Neural progenitor cell (in vitro differentiated cells): ENCODE measurements around the gene KCNN2. TPM values are rescaled to one million over a fixed set of nuclear protein-coding genes. Genes with fewer than 3 reads are reported as not detected.

ENCODE experiments used
- DNase-seq: peaks from one replicate; pipeline ENCODE4 v3.0.0-alpha.2; 2016; ENCODE audit warnings: low spot score
- H2AFZ ChIP-seq: fragments of 200-600 bp; sonication (generic); replicated peaks from 2 replicates; pipeline ENCODE4 v1.6.1; 2016; ENCODE audit warnings: antibody characterized with exemption
- H3F3A ChIP-seq: fragments of 200-600 bp; sonication (generic); 2 replicates; pipeline ENCODE4 v1.6.1; 2016; ENCODE audit warnings: antibody characterized with exemption, low read depth
- H3K27ac ChIP-seq: fragments of 200-600 bp; sonication (generic); 2 replicates; pipeline ENCODE4 v1.5.1; 2016; ENCODE audit warnings: mild to moderate bottlenecking
- H3K27me3 ChIP-seq: fragments of 200-600 bp; sonication (generic); 2 replicates; pipeline ENCODE4 v1.6.1; 2016; ENCODE audit warnings: mild to moderate bottlenecking, moderate library complexity
- H3K36me3 ChIP-seq: fragments of 200-600 bp; sonication (generic); 2 replicates; pipeline ENCODE4 v1.5.1; 2016
- H3K4me1 ChIP-seq: fragments of 200-600 bp; sonication (generic); 2 replicates; pipeline ENCODE4 v1.6.1; 2016; ENCODE audit warnings: mixed run types
- H3K4me2 ChIP-seq: fragments of 200-600 bp; sonication (generic); 2 replicates; pipeline ENCODE4 v1.6.1; 2016
- H3K4me3 ChIP-seq: fragments of 200-600 bp; sonication (generic); 2 replicates; pipeline ENCODE4 v1.5.1; 2016
- H3K79me2 ChIP-seq: fragments of 200-600 bp; sonication (generic); 2 replicates; pipeline ENCODE4 v1.6.1; 2016; ENCODE audit warnings: low read depth
- H3K9ac ChIP-seq: fragments of 200-600 bp; sonication (generic); 2 replicates; pipeline ENCODE4 v1.6.1; 2016
- H3K9me3 ChIP-seq: fragments of 200-600 bp; sonication (generic); 2 replicates; pipeline ENCODE4 v1.5.1; 2016; ENCODE audit warnings: low read depth
- H4K20me1 ChIP-seq: fragments of 200-600 bp; sonication (generic); 2 replicates; pipeline ENCODE4 v1.6.1; 2016; ENCODE audit warnings: low read depth
- H3K27ac Mint-ChIP-seq: 3 replicates; pipeline ENCODE4 v1.8.0; 2021; ENCODE audit warnings: mixed read lengths
- H3K27me3 Mint-ChIP-seq: 2 replicates; pipeline ENCODE4 v1.8.0; 2022; ENCODE audit warnings: low read depth, mild to moderate bottlenecking, inconsistent platforms, moderate library complexity, mixed read lengths; ENCODE audit not compliant: insufficient read depth
- H3K36me3 Mint-ChIP-seq: 3 replicates; pipeline ENCODE4 v1.8.0; 2021; ENCODE audit warnings: mixed read lengths
- H3K4me1 Mint-ChIP-seq: 3 replicates; pipeline ENCODE4 v1.8.0; 2021; ENCODE audit warnings: mixed read lengths
- H3K4me3 Mint-ChIP-seq: 3 replicates; pipeline ENCODE4 v1.8.0; 2021; ENCODE audit warnings: mild to moderate bottlenecking, moderate library complexity, mixed read lengths
- H3K9me3 Mint-ChIP-seq: 3 replicates; pipeline ENCODE4 v1.8.0; 2020; ENCODE audit warnings: mixed read lengths
- CTCF ChIP-seq: fragments of 200-600 bp; sonication (generic); IDR thresholded peaks from 2 replicates; pipeline ENCODE4 v1.5.1; 2017; ENCODE audit warnings: antibody characterized with exemption, mild to moderate bottlenecking
- EZH2 ChIP-seq: fragments of 200-600 bp; sonication (generic); IDR thresholded peaks from 2 replicates; pipeline ENCODE4 v1.6.1; 2017; ENCODE audit warnings: antibody characterized with exemption, mild to moderate bottlenecking, moderate library complexity
- EZH2phosphoT487 ChIP-seq: fragments of 200-600 bp; sonication (generic); IDR thresholded peaks from 2 replicates; pipeline ENCODE4 v1.6.1; 2017; ENCODE audit warnings: antibody characterized with exemption
- total RNA-seq: library from RNA; depleted of rRNA; stranded (reverse); fragments of >200 nt; gene quantifications from 2 replicates; pipeline ENCODE4 v1.2.3, GENCODE V29; 2015; ENCODE audit warnings: low replicate concordance

Gene KCNN2
- total RNA-seq, 1 donor from 2014 or later: 5.2 TPM

GRCh38 chr5:114448481-114448880 lies 86.6 kb downstream of the KCNN2 start:
- H3K79me2 ChIP-seq: peaks cover 73% of the 10 kb centered on the region
- Mint-ChIP-seq H3K36me3 (no peaks in the 10 kb centered on the region), H3K9me3 (no peaks in the 10 kb centered on the region), H3K27ac (no peak overlapping the region), H3K4me3 (no peak overlapping the region), H3K4me1 (peaks cover 17% of the 10 kb centered on the region), H3K27me3 (no peaks in the 10 kb centered on the region)
- no peaks in the 10 kb centered on the region for H3K36me3 ChIP-seq
- H3K9me3 ChIP-seq: no peaks in the 10 kb centered on the region
- peaks cover 4% of the 10 kb centered on the region for H3F3A ChIP-seq
- peaks cover 8% of the 10 kb centered on the region for H4K20me1 ChIP-seq
- H3K4me3 ChIP-seq: no peak overlapping the region
- H3K4me2 ChIP-seq: no peak overlapping the region
- H3K27ac ChIP-seq: no peak overlapping the region
- no peak overlapping the region for H3K9ac ChIP-seq
- DNase-seq: no peak
- H3K4me1 ChIP-seq: peaks cover 17% of the 10 kb centered on the region
- H3K27me3 ChIP-seq: no peaks in the 10 kb centered on the region
- TF ChIP-seq EZH2 (no peak), EZH2phosphoT487 (no peak), CTCF (no peak)
- H2AFZ ChIP-seq: no peak overlapping the region

GRCh38 chr5:114449860-114450421 lies 88.1 kb downstream of the KCNN2 start:
- H3K4me2 ChIP-seq: peak overlapping the region; percentile 1

GRCh38 chr5:114450437-114450836 lies 88.6 kb downstream of the KCNN2 start:
- Histone ChIP-seq H3K4me2 (peak overlapping the region; percentile 1), H3F3A (peaks cover 4% of the 10 kb centered on the region), H2AFZ (no peak overlapping the region), H3K9me3 (no peaks in the 10 kb centered on the region), H4K20me1 (peaks cover 8% of the 10 kb centered on the region), H3K36me3 (no peaks in the 10 kb centered on the region), H3K27me3 (no peaks in the 10 kb centered on the region), H3K4me1 (peaks cover 17% of the 10 kb centered on the region), H3K27ac (no peak overlapping the region), H3K79me2 (peaks cover 65% of the 10 kb centered on the region), H3K4me3 (no peak overlapping the region), H3K9ac (no peak overlapping the region)
- H3K27me3 Mint-ChIP-seq: no peaks in the 10 kb centered on the region
- H3K4me3 Mint-ChIP-seq: no peak overlapping the region
- H3K27ac Mint-ChIP-seq: no peak overlapping the region
- H3K36me3 Mint-ChIP-seq: no peaks in the 10 kb centered on the region
- no peak for TF ChIP-seq CTCF
- TF ChIP-seq EZH2: no peak
- TF ChIP-seq EZH2phosphoT487: no peak
- no peaks in the 10 kb centered on the region for H3K9me3 Mint-ChIP-seq
- DNase-seq: peak; percentile 9
- H3K4me1 Mint-ChIP-seq: peaks cover 17% of the 10 kb centered on the region

More at GRCh38 chr5:114449860-114450421, 88.1 kb downstream of the KCNN2 start:
- Mint-ChIP-seq H3K9me3 (no peaks in the 10 kb centered on the region), H3K36me3 (no peaks in the 10 kb centered on the region), H3K27ac (no peak overlapping the region), H3K27me3 (no peaks in the 10 kb centered on the region), H3K4me3 (peak overlapping the region; percentile 24), H3K4me1 (peaks cover 17% of the 10 kb centered on the region)
- no peaks in the 10 kb centered on the region for H3K36me3 ChIP-seq
- no peaks in the 10 kb centered on the region for H3K9me3 ChIP-seq
- peaks cover 61% of the 10 kb centered on the region for H3K79me2 ChIP-seq
- no peak overlapping the region for H3K4me3 ChIP-seq
- H3K27ac ChIP-seq: no peak overlapping the region
- H3K27me3 ChIP-seq: no peaks in the 10 kb centered on the region
- H3F3A ChIP-seq: peaks cover 4% of the 10 kb centered on the region
- no peak overlapping the region for H2AFZ ChIP-seq
- H4K20me1 ChIP-seq: peaks cover 8% of the 10 kb centered on the region
- no peak overlapping the region for H3K9ac ChIP-seq
- H3K4me1 ChIP-seq: peaks cover 17% of the 10 kb centered on the region
- DNase-seq: peak; percentile 88
- peak; percentile 88 for TF ChIP-seq CTCF
- TF ChIP-seq EZH2: no peak
- TF ChIP-seq EZH2phosphoT487: no peak
